Fibroblast of lung (primary cell): ENCODE results near the gene IL21R. TPM values are rescaled to one million over a fixed set of nuclear protein-coding genes. Genes with fewer than 3 reads are reported as not detected.

ENCODE experiments used
- DNase-seq, 2 donors: peaks; one replicate each; pipeline versions ENCODE4 v3.0.0 to v3.0.0-alpha.2; 2010; ENCODE audit warnings: low read depth in 2 of 2
- H2AFZ ChIP-seq: 2 replicates; pipeline ENCODE4 v1.5.1; 2012; ENCODE audit warnings: low read length, control low read depth, inconsistent platforms
- H3K27ac ChIP-seq: 2 replicates; pipeline ENCODE4 v1.5.1; 2011; ENCODE audit warnings: low read length, control low read depth; ENCODE audit not compliant: insufficient read depth
- H3K27me3 ChIP-seq: 2 replicates; pipeline ENCODE4 v1.5.1; 2011; ENCODE audit warnings: mild to moderate bottlenecking, low read length; ENCODE audit not compliant: control insufficient read depth, insufficient read depth
- H3K36me3 ChIP-seq: 2 replicates; pipeline ENCODE4 v1.5.1; 2011; ENCODE audit warnings: low read length; ENCODE audit not compliant: control insufficient read depth, insufficient read depth
- H3K4me1 ChIP-seq: 2 replicates; pipeline ENCODE4 v1.5.1; 2011; ENCODE audit warnings: low read length; ENCODE audit not compliant: control insufficient read depth, insufficient read depth; ENCODE audit errors: extremely low read depth
- H3K4me2 ChIP-seq: 2 replicates; pipeline ENCODE4 v1.5.1; 2011; ENCODE audit warnings: low read length, control low read depth; ENCODE audit not compliant: insufficient read depth; ENCODE audit errors: extremely low read depth
- H3K4me3 ChIP-seq, 4 experiments: fragments of 200-600 bp in 1 of 4; sonication (generic) in 1 of 4; replicated peaks in 1 of 4; 2 replicates each; pipeline ENCODE4 v1.5.1; 2011 to 2016; ENCODE audit warnings: low read length in 4 of 4, low read depth in 3 of 4, mild to moderate bottlenecking in 3 of 4, control low read depth in 2 of 4, inconsistent platforms in 1 of 4, mixed read lengths in 1 of 4; ENCODE audit not compliant: insufficient read depth in 1 of 4; ENCODE audit errors: control extremely low read depth in 1 of 4
- H3K79me2 ChIP-seq: 2 replicates; pipeline ENCODE4 v1.5.1; 2012; ENCODE audit warnings: mild to moderate bottlenecking, low read length, inconsistent platforms; ENCODE audit not compliant: control insufficient read depth, insufficient read depth
- H3K9ac ChIP-seq: 2 replicates; pipeline ENCODE4 v1.5.1; 2011; ENCODE audit warnings: mild to moderate bottlenecking, low read length, control low read depth; ENCODE audit not compliant: insufficient read depth
- H3K9me3 ChIP-seq: 2 replicates; pipeline ENCODE4 v1.5.1; 2012; ENCODE audit warnings: low read depth, low read length; ENCODE audit not compliant: control insufficient read depth, insufficient read depth
- H4K20me1 ChIP-seq: 2 replicates; pipeline ENCODE4 v1.5.1; 2011; ENCODE audit warnings: low read length; ENCODE audit not compliant: control insufficient read depth, insufficient read depth; ENCODE audit errors: extremely low read depth
- EZH2 ChIP-seq: IDR thresholded peaks from 2 replicates; pipeline ENCODE4 v1.5.1; 2012; ENCODE audit warnings: low read length, control low read depth, mild to moderate bottlenecking; ENCODE audit errors: missing control alignments
- polyA plus RNA-seq, 2 donors: library from polyadenylated mRNA; depleted of rRNA in 1 of 2; stranded (reverse) in 1 of 2; unstranded in 1 of 2; fragments of >200 nt; gene quantifications; 2 replicates each; pipeline ENCODE4 v1.2.1, GENCODE V29; 2011 to 2012; ENCODE audit warnings: missing spikeins in 1 of 2
- total RNA-seq: library from RNA; depleted of rRNA; stranded (reverse); fragments of >200 nt; gene quantifications from 2 replicates; pipeline ENCODE4 v1.2.1, GENCODE V29; 2014
- TF ChIP-seq, protein P1 (sequence below), 2 donors: IDR thresholded peaks in 1 of 2; conservative IDR thresholded peaks in 1 of 2; 1 replicate in 1 of 2; 2 replicates in 1 of 2; pipeline ENCODE4 v1.5.1; 2011 to 2012; ENCODE audit warnings: low read length in 2 of 2, control low read depth in 1 of 2, inconsistent platforms in 1 of 2, low read depth in 1 of 2, mild to moderate bottlenecking in 1 of 2

IL21R gene
- total and polyA plus RNA-seq, 2 donors (not counting 1 experiment from before 2014, with no cell fraction given) = 0.95 to 7.4 TPM

- H3K27ac ChIP-seq = no peak overlapping the region
- H3K4me3 ChIP-seq = no peak overlapping the region
- H3K36me3 ChIP-seq = no peaks in the 10 kb centered on the region
- H3K9ac ChIP-seq = no peak overlapping the region
- H3K79me2 ChIP-seq = no peaks in the 10 kb centered on the region
- no peaks in the 10 kb centered on the region for H3K9me3 ChIP-seq
- TF ChIP-seq, protein P1, sequence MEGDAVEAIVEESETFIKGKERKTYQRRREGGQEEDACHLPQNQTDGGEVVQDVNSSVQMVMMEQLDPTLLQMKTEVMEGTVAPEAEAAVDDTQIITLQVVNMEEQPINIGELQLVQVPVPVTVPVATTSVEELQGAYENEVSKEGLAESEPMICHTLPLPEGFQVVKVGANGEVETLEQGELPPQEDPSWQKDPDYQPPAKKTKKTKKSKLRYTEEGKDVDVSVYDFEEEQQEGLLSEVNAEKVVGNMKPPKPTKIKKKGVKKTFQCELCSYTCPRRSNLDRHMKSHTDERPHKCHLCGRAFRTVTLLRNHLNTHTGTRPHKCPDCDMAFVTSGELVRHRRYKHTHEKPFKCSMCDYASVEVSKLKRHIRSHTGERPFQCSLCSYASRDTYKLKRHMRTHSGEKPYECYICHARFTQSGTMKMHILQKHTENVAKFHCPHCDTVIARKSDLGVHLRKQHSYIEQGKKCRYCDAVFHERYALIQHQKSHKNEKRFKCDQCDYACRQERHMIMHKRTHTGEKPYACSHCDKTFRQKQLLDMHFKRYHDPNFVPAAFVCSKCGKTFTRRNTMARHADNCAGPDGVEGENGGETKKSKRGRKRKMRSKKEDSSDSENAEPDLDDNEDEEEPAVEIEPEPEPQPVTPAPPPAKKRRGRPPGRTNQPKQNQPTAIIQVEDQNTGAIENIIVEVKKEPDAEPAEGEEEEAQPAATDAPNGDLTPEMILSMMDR (conservative IDR thresholded peaks at IDR 0.05 in 1 of 2, IDR thresholded peaks at IDR 0.05 in 1 of 2; ENCODE audit: low read depth in 1 of 2, low read length in 2 of 2) = no peak
- no peak for TF ChIP-seq EZH2
- H3K27me3 ChIP-seq = peaks cover 16% of the 10 kb centered on the region
- no peaks in the 10 kb centered on the region for H3K4me1 ChIP-seq
- no peaks in the 10 kb centered on the region for H4K20me1 ChIP-seq
- no peak overlapping the region for H3K4me2 ChIP-seq
- H2AFZ ChIP-seq = no peak overlapping the region
- DNase-seq = peak in 1 of 2 donors; percentile 16
Observed at GRCh38 chr16:27389272-27389961, 12.6 kb upstream of the IL21R start.

DNA sequence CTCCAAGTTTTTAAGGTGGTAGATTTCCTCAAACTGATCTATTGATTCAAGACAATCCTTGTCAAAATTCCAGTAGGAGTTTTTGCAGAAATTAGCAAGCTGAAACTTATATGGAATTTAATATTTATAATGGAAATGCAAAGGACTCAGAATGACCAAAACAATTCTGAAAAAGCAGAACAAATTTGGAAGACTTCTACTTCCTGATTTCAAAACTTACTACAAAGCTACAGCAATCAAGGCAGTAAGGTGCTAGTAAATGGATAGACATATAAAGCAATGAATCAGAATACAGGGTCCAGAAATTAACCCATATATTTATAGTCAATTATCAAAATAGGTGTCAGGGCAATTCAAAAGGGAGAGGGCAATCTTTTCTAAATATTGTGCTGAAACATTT, 11.8 kb upstream of the IL21R start:
- no peaks in the 10 kb centered on the region for H3K79me2 ChIP-seq
- H4K20me1 ChIP-seq = no peaks in the 10 kb centered on the region
- no peaks in the 10 kb centered on the region for H3K36me3 ChIP-seq
- no peak overlapping the region for H3K9ac ChIP-seq
- H3K4me2 ChIP-seq = no peak overlapping the region
- H3K27ac ChIP-seq = no peak overlapping the region
- no peaks in the 10 kb centered on the region for H3K4me1 ChIP-seq
- no peak overlapping the region for H3K4me3 ChIP-seq
- H2AFZ ChIP-seq = no peak overlapping the region
- no peak for DNase-seq
- H3K27me3 ChIP-seq = peaks cover 16% of the 10 kb centered on the region
- TF ChIP-seq, protein P1 (conservative IDR thresholded peaks at IDR 0.05 in 1 of 2, IDR thresholded peaks at IDR 0.05 in 1 of 2; ENCODE audit: low read depth in 1 of 2, low read length in 2 of 2) = no peak
- TF ChIP-seq EZH2 = no peak
- H3K9me3 ChIP-seq = no peaks in the 10 kb centered on the region

DNA sequence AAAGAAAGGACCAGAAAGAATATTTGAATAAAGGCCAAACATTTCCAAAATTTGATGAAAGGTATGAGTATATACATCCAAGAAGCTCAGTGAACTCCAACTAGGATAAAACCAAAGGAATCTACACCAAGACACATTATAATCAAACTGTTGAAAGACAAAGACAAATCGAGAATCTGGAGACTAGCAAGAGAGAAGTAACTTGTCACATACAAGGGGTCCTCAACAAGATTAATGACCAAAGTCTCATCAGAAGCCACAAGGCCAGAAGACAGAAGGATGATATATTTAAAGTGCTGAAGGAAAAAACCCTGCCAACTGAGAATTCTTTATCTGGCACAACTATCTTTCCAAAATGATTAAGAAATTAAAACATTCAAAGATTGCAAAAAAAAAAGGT, 9.3 kb upstream of the IL21R start:
- H3K4me3 ChIP-seq = no peak overlapping the region
- H4K20me1 ChIP-seq = no peaks in the 10 kb centered on the region
- H3K9ac ChIP-seq = no peak overlapping the region
- no peaks in the 10 kb centered on the region for H3K79me2 ChIP-seq
- H3K27ac ChIP-seq = no peak overlapping the region
- H3K9me3 ChIP-seq = no peaks in the 10 kb centered on the region
- H3K36me3 ChIP-seq = no peaks in the 10 kb centered on the region
- DNase-seq = no peak
- peaks cover 12% of the 10 kb centered on the region for H3K27me3 ChIP-seq
- H3K4me2 ChIP-seq = no peak overlapping the region
- H3K4me1 ChIP-seq = no peaks in the 10 kb centered on the region
- no peak for TF ChIP-seq EZH2
- TF ChIP-seq, protein P1 (conservative IDR thresholded peaks at IDR 0.05 in 1 of 2, IDR thresholded peaks at IDR 0.05 in 1 of 2; ENCODE audit: low read depth in 1 of 2, low read length in 2 of 2) = no peak
- H2AFZ ChIP-seq = no peak overlapping the region
